Suppressor macrophage (primary cell): ENCODE measurements around the gene KCTD7.
"Not testable (repeated sequence)": the region's sequence is repeated elsewhere in the genome, so short reads cannot be mapped to it uniquely, and the experiment has no call there.

ENCODE experiments used
- DNase-seq, 4 experiments: peaks; one replicate each; pipeline ENCODE4 v3.0.0-alpha.2; 2020 to 2022

Gene KCTD7

DNA sequence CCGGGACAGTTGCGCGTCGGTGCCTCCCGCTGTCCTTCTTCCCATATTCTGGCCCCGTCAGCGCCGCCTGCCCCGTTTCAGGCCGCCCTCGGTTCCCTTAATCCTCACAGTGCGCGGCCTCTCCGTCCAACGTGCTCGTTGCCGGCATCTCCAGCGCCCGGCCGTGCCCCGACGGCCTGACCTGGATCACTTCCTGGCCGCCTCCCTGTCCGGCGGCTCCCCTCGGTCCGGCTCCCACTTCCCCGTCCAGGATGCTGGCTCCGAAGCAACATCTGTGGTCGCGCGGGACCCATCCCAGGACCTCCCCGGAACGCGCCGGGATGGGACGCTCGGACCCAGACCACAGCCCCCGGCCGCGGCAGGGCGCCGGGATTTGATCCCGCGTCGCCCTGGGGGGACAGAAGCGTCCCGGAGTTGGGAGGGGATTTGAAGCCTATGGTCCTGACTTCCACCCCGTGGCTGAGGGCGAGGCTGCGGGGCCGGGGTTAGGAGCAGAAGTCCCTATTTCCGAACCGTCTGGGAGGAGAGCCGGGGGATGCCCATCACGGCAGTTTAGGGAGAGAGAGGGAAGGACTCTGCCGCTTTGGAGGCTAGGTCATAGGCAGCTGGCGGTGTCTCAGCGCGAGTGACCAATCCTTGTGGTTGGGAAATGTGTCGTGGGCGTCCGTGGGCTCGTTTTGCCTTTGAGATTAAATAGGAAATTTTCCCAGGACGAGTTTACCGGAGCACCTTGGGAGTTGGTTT is 53.8 kb downstream of the KCTD7 start:
- peak; percentile 82 to 89 (median 84) for DNase-seq

GRCh38 chr7:66683094-66683769 is 54.6 kb downstream of the KCTD7 start:
- DNase-seq: peak in 2 of 4 experiments; percentile 11 to 27

GRCh38 chr7:66683770-66684123 is 55.1 kb downstream of the KCTD7 start:
- DNase-seq: no peak

GRCh38 chr7:66685663-66686062 is 57.0 kb downstream of the KCTD7 start:
- DNase-seq: not testable (repeated sequence)

GRCh38 chr7:66687186-66687585 is 58.5 kb downstream of the KCTD7 start:
- no peak for DNase-seq

- not testable (repeated sequence) for DNase-seq
Observed at GRCh38 chr7:66687672-66688071, 59.0 kb downstream of the KCTD7 start.

DNA sequence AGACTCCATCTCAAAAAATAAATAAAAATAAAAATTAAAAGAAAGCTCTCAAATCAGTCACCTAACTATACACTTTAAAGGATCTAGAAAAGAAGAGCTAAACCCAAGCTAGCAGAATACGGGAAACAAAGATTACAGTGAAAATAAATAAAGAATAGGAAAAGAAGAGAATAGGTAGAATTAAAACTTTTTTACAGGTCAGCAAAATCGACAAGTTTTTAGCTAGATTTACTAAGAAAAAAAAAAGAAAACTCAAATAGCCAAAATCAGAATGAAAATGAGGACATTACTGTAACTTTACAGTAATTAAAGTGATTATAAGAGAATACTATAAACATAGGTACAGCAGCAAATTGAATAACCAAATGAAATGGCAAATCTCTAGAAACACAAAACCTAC is 60.4 kb downstream of the KCTD7 start:
- no peak for DNase-seq

DNA sequence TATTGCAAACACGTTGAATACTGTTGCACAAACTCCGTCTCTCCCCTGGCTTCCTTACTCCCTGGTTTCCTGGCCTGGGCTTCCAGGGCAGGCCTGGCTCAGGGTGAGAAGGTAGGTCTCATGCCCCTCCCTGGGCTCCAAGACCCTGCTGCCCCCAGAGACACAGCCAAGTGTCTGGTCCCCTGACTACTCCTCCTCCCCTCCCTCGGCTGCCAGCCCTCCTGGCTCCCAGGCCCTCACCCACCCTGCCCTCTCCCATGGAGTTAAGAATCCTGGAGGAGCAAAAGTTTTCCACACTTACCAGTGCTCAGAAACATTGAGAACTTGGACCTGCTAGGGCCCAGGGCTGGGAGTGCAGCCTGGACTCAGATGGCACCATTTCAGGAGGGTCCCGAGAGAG is 64.7 kb downstream of the KCTD7 start:
- no peak for DNase-seq
